Mononuclear cell (primary cell): Measurements from ENCODE around the gene HACD1. TPM values are rescaled to one million over a fixed set of nuclear protein-coding genes. Genes with fewer than 3 reads are reported as not detected.

Experiments
- H3K27me3 ChIP-seq: 2 replicates; pipeline ENCODE4 v1.6.0; 2011; ENCODE audit warnings: low read length, control low read depth; ENCODE audit not compliant: insufficient read depth
- H3K4me1 ChIP-seq: 2 replicates; pipeline ENCODE4 v1.5.1; 2011; ENCODE audit warnings: mild to moderate bottlenecking, low read length, control low read depth; ENCODE audit not compliant: insufficient read depth
- H3K4me3 ChIP-seq: 2 replicates; pipeline ENCODE4 v1.5.1; 2011; ENCODE audit warnings: mild to moderate bottlenecking, low read length, moderate library complexity
- H3K9me3 ChIP-seq: 2 replicates; pipeline ENCODE4 v1.5.1; 2011; ENCODE audit warnings: low read depth, mild to moderate bottlenecking, control low read depth, low read length
- total RNA-seq: library from RNA; depleted of rRNA; stranded (reverse); fragments of >200 nt; gene quantifications from one replicate; pipeline ENCODE4 v1.2.3, GENCODE V29; 2012

Gene HACD1, protein sequence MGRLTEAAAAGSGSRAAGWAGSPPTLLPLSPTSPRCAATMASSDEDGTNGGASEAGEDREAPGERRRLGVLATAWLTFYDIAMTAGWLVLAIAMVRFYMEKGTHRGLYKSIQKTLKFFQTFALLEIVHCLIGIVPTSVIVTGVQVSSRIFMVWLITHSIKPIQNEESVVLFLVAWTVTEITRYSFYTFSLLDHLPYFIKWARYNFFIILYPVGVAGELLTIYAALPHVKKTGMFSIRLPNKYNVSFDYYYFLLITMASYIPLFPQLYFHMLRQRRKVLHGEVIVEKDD
- total RNA-seq = 0.84 TPM

DNA sequence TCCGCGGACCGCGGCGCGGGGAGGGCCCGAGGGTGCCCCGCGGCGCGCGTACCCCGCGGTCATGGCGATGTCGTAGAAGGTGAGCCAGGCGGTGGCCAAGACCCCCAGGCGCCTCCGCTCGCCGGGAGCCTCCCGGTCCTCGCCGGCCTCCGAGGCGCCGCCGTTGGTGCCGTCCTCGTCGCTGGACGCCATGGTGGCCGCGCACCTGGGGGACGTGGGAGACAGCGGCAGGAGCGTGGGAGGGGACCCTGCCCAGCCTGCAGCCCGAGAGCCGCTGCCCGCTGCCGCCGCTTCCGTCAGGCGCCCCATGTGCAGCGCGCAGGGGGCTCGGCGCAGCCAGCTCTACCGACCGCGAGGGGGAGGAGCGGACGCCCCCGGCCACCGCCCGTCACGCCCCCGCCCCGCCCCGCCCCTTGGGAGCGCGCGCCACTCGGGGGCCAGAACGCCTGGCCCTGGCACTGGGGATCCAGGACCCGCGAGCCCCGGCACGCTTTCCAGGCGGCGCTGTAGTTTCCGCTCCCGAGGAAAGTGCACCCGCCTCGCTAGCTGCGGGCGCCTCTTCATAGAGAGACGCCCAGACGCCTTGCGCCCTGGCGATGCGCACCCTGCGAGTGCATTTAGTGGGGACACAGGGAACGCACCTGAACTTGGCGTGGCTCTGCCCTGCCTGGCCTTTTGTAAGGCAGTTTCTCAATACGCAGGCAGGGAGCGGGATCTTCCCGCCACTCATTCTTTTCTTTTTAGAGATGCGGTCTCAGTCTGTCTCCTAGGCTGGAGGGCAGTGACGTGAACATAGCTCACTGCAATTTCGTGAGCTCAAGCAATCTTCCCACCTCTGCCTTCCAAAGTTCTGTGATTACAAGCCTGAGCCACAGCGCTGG is at the start of gene HACD1:
TSS of gene HACD1 (minus strand) at position 344 of the 881 bp plus-strand sequence. CDS start at position 309, 35 bp downstream.
- no peaks in the 10 kb centered on the region for H3K9me3 ChIP-seq
- peaks cover 13% of the 10 kb centered on the region for H3K4me1 ChIP-seq
- peaks cover 15% of the 10 kb centered on the region for H3K27me3 ChIP-seq
- H3K4me3 ChIP-seq = peak within 1 kb of the TSS; percentile 49

DNA sequence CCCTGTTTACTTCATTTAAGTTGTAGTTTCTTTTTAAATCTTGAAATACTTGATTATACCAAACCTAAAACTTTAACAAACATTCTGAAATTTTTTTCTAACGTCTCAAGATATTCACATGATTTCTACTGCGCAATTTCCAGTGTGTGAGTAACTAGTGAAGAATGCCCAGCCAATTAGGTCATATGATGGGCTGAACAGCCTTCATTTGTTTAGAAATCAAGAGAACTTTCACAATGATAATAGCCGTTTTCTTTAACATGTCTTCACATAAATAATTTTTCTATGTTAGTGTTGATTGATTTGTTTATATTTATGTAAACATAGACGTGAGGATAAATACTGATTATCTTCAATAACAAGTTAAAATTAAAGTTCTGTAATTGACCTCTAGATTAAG is 48.6 kb upstream of the HACD1 start:
- H3K4me1 ChIP-seq = peaks cover 7% of the 10 kb centered on the region
- H3K27me3 ChIP-seq = no peaks in the 10 kb centered on the region
- H3K9me3 ChIP-seq = no peaks in the 10 kb centered on the region
- no peak overlapping the region for H3K4me3 ChIP-seq

GRCh38 chr10:17663450-17663849 is 46.3 kb upstream of the HACD1 start:
- Histone ChIP-seq H3K4me1 (peaks cover 6% of the 10 kb centered on the region), H3K27me3 (no peaks in the 10 kb centered on the region), H3K9me3 (no peaks in the 10 kb centered on the region), H3K4me3 (no peak overlapping the region)

GRCh38 chr10:17662193-17663138 is 45.3 kb upstream of the HACD1 start:
- no peak overlapping the region for H3K4me3 ChIP-seq
- peaks cover 8% of the 10 kb centered on the region for H3K4me1 ChIP-seq
- no peaks in the 10 kb centered on the region for H3K9me3 ChIP-seq
- no peaks in the 10 kb centered on the region for H3K27me3 ChIP-seq

DNA sequence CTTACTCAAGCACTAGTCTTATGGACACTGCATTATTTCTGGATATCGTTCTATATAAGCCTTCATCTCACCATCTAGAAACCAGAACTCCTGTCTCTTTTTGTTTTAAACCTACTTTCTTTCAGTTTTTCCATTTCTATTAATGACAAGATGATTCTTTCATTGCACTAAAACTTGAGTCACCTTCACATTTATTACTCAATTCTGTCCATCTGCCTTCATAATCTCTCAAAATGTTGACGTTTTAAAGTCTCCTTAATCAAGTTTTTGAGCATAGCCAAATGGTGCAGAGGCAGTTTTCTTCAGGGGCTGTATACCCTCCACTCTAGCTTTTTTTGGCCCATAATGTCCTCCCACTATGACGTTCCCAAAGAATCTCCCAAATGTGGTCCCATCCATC is 44.3 kb upstream of the HACD1 start:
- Histone ChIP-seq H3K4me3 (no peak overlapping the region), H3K4me1 (peaks cover 14% of the 10 kb centered on the region)

DNA sequence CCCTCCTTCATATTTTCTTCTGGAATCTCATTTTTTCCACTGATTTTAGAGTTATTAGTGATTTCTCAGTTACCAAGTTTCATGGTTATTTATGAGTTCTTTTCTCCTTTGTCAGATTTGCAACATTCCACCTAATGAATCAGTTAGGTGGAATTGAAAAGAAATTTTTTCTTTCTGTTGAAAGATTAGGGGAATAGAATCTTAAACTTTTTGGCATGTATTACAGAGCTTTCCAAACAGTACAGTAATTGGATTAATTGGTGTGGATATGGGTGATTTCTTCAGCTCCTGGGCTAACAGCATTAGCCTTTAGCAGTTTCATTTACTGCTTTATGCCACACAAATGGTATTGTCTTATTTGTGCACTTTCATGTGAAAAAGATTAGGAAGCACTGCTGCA is 43.7 kb upstream of the HACD1 start:
- no peaks in the 10 kb centered on the region for H3K9me3 ChIP-seq
- peaks cover 19% of the 10 kb centered on the region for H3K4me1 ChIP-seq
- no peak overlapping the region for H3K4me3 ChIP-seq
- H3K27me3 ChIP-seq = no peaks in the 10 kb centered on the region

More for the DNA sequence above, 44.3 kb upstream of the HACD1 start:
- no peaks in the 10 kb centered on the region for H3K27me3 ChIP-seq
- no peaks in the 10 kb centered on the region for H3K9me3 ChIP-seq

GRCh38 chr10:17659365-17659764 is 42.2 kb upstream of the HACD1 start:
- Histone ChIP-seq H3K27me3 (no peaks in the 10 kb centered on the region), H3K4me3 (no peak overlapping the region), H3K9me3 (no peaks in the 10 kb centered on the region), H3K4me1 (peaks cover 20% of the 10 kb centered on the region)

DNA sequence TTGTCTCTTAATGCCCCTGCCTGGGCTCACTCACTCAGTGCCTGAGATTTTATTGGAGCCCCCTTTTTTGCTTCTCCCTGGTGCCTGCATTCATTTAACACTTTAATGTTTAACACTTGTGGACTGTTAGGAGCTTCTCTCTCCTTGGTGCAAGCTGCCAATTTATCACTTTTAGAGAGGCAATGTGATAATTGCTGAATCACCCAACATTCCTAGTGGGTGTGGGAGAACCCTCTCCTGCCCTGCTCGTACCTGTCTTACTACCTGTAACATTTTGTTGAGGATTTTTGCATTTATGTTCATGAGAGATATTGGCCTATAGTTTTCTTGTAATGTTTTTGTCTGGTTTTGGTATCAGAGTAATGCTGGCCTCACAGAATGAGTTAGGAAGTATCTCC is 39.9 kb upstream of the HACD1 start:
- Histone ChIP-seq H3K4me3 (no peak overlapping the region), H3K4me1 (peaks cover 20% of the 10 kb centered on the region), H3K27me3 (no peaks in the 10 kb centered on the region), H3K9me3 (peaks cover 14% of the 10 kb centered on the region)

- Histone ChIP-seq H3K27me3 (no peaks in the 10 kb centered on the region), H3K9me3 (peaks cover 14% of the 10 kb centered on the region), H3K4me1 (peaks cover 20% of the 10 kb centered on the region), H3K4me3 (no peak overlapping the region)
Observed at GRCh38 chr10:17655567-17656146, 38.5 kb upstream of the HACD1 start.

DNA sequence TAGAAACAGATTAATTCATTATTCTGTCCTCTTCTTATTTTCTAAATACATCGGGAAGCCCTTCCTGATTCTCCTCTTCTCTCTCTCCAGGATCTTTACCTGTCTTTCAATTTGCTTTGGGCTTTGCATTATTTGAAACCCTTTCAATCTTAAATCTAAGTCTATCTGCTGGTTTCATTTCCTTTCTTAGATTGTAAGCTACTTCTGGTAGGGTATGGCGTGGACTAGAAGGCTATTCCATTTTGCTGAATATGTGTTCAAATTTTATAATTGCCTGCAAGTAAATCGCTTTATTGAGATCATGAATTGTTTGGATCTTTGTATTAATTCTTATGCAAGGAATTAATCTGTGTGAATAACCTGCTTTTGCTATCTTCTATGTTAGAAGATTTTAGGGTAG is 37.8 kb upstream of the HACD1 start:
- no peaks in the 10 kb centered on the region for H3K27me3 ChIP-seq
- H3K4me3 ChIP-seq = no peak overlapping the region
- H3K9me3 ChIP-seq = peaks cover 14% of the 10 kb centered on the region
- peaks cover 24% of the 10 kb centered on the region for H3K4me1 ChIP-seq

DNA sequence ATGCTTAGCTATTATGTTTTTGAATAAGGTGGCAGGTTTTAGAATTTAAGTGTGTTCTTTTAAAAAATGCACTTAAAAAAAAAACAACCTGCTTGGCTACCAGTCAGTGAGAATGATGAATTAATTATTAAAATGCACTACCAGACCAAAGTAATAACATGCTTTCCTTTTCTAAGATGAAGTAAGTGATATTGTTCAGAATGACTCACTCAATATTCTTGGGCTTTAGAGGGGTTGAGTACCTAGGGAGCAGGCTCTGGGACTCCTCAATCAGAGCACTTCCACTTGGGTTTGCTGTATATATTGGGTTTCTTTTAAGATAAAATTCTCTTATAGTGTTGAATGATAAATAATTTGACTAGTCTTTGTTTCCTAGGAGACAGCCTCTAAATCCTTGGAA is 35.4 kb upstream of the HACD1 start:
- H3K9me3 ChIP-seq = peaks cover 14% of the 10 kb centered on the region
- no peaks in the 10 kb centered on the region for H3K27me3 ChIP-seq
- H3K4me1 ChIP-seq = peaks cover 38% of the 10 kb centered on the region
- no peak overlapping the region for H3K4me3 ChIP-seq

DNA sequence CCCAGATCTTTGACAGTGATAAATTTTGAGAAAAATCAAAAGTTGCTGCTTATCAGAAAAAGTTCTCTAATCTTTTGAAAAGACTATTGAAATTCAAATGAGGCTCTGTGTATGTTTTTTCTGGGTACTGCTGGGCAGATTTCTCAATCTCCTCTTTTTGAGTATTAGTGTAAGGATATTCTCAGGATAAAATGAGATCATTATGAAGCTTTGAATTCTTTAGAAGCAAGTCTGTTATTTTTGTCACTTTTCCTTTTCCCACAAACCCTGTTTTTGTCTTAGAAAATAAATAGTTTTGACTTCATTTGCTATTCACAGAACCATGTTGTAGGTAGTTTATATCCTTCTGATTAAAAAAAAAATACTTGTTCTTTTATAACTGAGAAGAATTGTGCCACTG is 34.7 kb upstream of the HACD1 start:
- peaks cover 14% of the 10 kb centered on the region for H3K9me3 ChIP-seq
- H3K27me3 ChIP-seq = no peaks in the 10 kb centered on the region
- H3K4me1 ChIP-seq = peaks cover 41% of the 10 kb centered on the region
- no peak overlapping the region for H3K4me3 ChIP-seq

GRCh38 chr10:17650416-17650815 is 33.2 kb upstream of the HACD1 start:
- peaks cover 46% of the 10 kb centered on the region for H3K4me1 ChIP-seq
- H3K4me3 ChIP-seq = no peak overlapping the region
- H3K27me3 ChIP-seq = no peaks in the 10 kb centered on the region
- peaks cover 14% of the 10 kb centered on the region for H3K9me3 ChIP-seq

GRCh38 chr10:17649836-17650235 is 32.7 kb upstream of the HACD1 start:
- Histone ChIP-seq H3K4me3 (no peak overlapping the region), H3K4me1 (peaks cover 52% of the 10 kb centered on the region), H3K27me3 (no peaks in the 10 kb centered on the region)

More at GRCh38 chr10:17649836-17650235, 32.7 kb upstream of the HACD1 start:
- peaks cover 14% of the 10 kb centered on the region for H3K9me3 ChIP-seq
